WERI-Rb-1 (cell line): ENCODE measurements around the gene AKAP13.
"Not testable (repeated sequence)": the region's sequence is repeated elsewhere in the genome, so short reads cannot be mapped to it uniquely, and the experiment has no call there.

Experiments used
- DNase-seq: peaks from one replicate; pipeline ENCODE4 v3.0.0-alpha.2; 2020
- H3K27ac ChIP-seq: fragments of 250-450 bp; sonication (Bioruptor Pico); 2 replicates; pipeline ENCODE4 v1.5.1; 2020; ENCODE audit warnings: mild to moderate bottlenecking, moderate library complexity
- H3K27me3 ChIP-seq: fragments of 250-450 bp; sonication (Bioruptor Pico); 2 replicates; pipeline ENCODE4 v1.5.1; 2021; ENCODE audit warnings: mild to moderate bottlenecking, low read depth, moderate library complexity; ENCODE audit not compliant: insufficient read depth, severe bottlenecking
- H3K36me3 ChIP-seq: fragments of 250-450 bp; sonication (Bioruptor Pico); 2 replicates; pipeline ENCODE4 v1.5.1; 2020; ENCODE audit warnings: mild to moderate bottlenecking, moderate library complexity
- H3K4me3 ChIP-seq: 2 replicates; pipeline ENCODE4 v1.5.1; 2011; ENCODE audit warnings: low read depth, mild to moderate bottlenecking, control low read depth, low read length
- H3K9me3 ChIP-seq: fragments of 250-450 bp; sonication (Bioruptor Pico); 2 replicates; pipeline ENCODE4 v1.5.1; 2021; ENCODE audit warnings: mild to moderate bottlenecking, moderate library complexity; ENCODE audit not compliant: severe bottlenecking
- TF ChIP-seq, protein P1 (sequence below): IDR thresholded peaks from 2 replicates; pipeline ENCODE4 v1.5.1; 2011; ENCODE audit warnings: low read depth, mild to moderate bottlenecking, control low read depth, inconsistent platforms, low read length

The AKAP13 gene

DNA sequence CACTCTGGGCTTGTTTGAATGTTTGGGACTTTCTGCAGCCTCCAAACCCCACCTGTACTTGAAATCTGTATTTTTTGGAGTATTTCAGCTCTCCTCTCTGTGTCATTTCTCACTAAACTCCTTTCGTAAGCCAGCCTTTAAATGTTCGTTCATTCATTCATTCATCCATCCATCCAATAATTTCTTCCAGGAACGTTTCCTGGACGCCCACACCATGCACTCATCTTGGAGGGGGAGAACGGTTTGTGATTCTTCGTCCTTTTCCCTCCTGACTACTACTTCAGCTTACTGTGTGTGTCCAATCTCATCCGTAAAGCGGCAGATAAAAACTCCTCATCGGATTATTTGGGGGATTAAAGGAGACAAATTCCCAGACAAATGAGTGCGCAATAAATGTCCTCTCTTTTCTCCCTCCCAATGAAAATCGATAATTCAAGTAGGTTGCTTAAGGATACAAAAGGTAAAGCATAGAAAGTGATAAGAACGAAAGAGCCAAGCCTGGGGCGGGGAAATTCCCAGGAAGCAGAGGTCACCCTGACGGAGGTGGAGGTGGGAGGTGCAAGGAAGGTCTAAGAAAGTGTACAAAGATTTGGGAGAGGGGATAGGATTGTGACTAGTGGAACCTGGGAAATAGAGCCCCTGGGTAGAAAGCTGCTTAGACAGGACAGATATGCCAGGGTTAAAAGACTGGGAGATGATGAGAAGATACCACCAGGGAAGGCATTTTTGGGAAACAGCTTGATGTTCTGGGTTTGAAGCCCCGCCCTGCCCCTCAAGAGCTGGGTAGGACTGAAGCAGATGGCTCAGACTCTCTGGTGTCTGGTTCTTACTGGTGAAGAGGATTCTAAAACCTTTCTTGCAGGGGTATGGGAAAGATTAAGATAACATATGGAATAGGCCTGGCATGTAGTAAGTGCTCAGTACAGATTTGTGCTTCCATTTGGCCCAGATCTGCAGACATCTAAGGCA, 415.2 kb downstream of the AKAP13 start:
- H3K9me3 ChIP-seq: no peaks in the 10 kb centered on the region
- peak overlapping the region; percentile 48 for H3K27ac ChIP-seq
- H3K27me3 ChIP-seq: no peaks in the 10 kb centered on the region
- DNase-seq: peak; percentile 69
- 0 out of 2 replicates have a peak, but pooled peaks cover 2% of the 10 kb centered on the region for H3K36me3 ChIP-seq
- TF ChIP-seq, protein P1, sequence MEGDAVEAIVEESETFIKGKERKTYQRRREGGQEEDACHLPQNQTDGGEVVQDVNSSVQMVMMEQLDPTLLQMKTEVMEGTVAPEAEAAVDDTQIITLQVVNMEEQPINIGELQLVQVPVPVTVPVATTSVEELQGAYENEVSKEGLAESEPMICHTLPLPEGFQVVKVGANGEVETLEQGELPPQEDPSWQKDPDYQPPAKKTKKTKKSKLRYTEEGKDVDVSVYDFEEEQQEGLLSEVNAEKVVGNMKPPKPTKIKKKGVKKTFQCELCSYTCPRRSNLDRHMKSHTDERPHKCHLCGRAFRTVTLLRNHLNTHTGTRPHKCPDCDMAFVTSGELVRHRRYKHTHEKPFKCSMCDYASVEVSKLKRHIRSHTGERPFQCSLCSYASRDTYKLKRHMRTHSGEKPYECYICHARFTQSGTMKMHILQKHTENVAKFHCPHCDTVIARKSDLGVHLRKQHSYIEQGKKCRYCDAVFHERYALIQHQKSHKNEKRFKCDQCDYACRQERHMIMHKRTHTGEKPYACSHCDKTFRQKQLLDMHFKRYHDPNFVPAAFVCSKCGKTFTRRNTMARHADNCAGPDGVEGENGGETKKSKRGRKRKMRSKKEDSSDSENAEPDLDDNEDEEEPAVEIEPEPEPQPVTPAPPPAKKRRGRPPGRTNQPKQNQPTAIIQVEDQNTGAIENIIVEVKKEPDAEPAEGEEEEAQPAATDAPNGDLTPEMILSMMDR: no peak
- H3K4me3 ChIP-seq: peak overlapping the region; percentile 37

DNA sequence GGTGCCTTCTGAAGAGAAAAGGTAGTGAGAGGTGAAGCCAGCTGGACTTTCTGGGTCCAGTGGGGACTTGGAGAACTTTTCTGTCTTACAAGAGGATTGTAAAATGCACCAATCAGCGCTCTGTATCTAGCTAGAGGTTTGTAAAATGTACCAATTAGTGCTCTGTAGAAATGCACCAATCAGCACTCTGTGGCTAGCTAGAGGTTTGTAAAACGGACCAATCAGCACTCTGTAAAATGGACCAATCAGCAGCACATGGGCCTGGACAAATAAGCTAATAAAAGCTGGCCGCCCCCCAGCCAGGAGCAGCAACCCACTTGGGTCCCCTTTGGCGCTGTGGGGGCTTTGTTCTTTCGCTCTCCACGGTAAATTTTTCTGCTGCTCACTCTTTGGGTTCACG, 416.0 kb downstream of the AKAP13 start:
- H3K4me3 ChIP-seq, H3K27ac ChIP-seq, H3K27me3 ChIP-seq, H3K9me3 ChIP-seq, H3K36me3 ChIP-seq, DNase-seq: not testable (repeated sequence)
